DMS79 (cell line): ENCODE results near the gene ZBTB7A.
A peak's percentile ranks its signal among the peaks of the same experiment; 100 is the strongest.

Source experiments
- DNase-seq: peaks from one replicate; lab custom pipeline; 2025; lab: John Stamatoyannopoulos, UW

ZBTB7A gene

DNA sequence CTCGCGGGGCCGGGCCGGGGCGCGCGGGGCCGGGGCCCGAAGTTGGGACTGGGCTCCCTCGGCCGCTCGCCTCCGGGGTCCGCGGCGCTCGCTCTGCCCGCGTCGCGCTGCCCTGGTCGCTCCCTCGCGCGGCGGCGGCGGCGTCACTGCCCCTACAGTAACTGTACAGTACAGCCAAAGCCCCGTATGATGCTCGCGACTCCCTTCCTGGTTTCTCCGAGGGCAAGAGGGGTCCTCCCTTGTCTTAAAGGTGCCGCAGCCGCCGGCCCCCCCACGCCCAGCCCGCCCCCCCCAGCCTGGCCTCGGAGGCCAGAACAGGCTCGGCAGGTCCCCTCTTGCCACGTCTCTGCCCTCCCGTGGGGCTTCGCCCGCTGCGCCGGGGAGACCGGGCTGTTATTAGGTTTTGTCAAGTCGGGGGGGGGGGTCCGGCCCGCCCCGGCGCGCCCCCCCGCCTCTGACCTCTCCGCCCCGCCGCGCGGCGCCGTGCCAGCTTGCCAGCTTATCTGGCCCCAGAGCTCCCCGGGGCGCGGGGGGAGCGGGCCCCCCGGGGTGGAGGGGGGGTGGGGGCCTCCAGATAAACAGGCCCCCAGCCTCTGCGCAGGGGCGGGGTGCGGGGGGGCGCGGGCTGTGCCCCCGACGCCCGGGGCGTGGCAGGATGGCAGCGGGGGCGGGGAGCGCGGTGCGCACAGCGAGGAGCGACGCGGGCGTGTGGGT lies at the start of gene ZBTB7A:
TSS of gene ZBTB7A (minus strand) at position 218 of the 714 bp plus-strand sequence. CDS start 11,667 bp downstream, outside the sequence.
- DNase-seq, result peak; percentile 35

DNA sequence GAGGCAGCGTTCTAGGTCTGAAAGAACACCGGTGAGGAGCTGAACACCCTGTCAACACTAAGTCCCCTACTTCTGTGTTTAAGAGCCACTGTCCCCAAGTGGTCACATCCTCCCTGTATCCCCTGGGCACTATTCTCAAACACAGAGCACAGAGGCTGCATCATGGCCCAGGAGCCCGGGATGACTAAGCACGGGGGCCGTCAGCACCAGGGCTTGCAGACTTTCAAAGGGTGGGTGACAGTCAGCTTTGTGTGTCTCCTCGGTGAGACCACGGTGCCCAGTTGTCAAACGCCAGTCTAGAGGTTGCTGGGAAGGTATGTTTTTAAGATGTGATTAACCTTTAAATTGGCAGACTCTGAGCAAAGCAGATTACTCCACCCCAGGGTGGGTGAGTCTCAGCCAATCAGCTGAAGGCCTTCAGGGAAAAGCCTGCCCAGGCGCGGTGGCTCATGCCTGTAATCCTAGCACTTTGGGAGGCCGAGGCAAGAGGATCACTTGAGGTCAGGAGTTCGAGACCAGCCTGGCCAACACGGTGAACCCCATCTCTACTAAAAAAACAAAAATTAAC lies 49.2 kb upstream of the ZBTB7A start:
- DNase-seq, result no peak

DNA sequence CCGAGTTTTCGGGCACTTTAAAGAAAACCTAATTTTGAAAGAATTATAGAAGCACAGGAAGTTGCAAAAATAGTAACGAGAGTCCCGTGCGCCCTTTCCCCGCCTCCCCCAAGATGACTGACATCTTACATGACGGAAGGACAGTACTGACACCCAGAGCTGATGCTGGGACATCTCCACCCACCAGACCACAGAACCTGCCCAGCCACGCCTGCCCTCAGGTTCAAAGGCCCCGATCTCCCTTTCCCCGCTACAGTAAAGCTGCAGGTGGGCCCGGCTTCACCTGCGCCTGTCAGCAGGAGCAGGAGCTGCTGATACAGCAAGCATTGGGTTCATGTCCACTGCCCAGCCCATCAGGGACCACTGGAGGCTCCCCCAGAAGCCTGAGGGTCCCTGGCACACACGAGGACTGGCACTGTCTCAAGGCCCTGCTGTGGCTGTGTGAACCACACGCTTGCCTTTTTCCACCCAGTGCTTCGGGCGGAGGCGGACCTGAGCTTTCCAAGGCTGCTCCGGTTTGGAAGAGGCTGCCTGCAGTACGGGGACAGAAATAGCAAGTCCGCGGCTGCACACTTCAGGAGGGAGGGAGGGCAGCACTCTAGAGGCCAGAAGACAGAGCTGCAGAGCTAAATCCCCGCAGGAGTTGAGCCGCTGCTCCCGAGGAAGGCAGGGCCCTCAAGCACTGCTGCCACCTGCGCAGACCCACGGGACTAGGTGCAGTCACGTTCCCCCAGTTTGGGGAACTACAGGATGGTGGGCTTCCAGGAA lies 48.5 kb upstream of the ZBTB7A start:
- DNase-seq, result no peak

DNA sequence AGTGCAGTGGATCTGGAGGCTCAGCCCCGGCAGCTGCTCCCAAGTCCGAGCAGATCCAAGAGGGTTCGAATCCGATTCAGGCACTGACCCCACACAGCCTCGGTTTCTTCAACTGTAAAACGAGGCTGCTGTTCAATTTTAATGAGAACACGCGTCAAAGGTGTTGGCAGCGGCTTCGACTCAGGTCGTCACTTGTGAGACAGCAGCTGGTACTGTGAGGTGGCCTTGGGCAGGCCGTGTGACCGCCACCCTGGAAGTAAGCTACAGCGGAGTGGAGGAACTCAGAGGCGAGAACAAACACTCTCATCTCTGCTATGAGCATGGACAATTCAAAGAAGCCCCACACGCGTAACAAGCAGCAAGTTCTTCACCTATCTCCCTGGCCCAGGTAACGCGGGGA lies 47.5 kb upstream of the ZBTB7A start:
- DNase-seq, result no peak

DNA sequence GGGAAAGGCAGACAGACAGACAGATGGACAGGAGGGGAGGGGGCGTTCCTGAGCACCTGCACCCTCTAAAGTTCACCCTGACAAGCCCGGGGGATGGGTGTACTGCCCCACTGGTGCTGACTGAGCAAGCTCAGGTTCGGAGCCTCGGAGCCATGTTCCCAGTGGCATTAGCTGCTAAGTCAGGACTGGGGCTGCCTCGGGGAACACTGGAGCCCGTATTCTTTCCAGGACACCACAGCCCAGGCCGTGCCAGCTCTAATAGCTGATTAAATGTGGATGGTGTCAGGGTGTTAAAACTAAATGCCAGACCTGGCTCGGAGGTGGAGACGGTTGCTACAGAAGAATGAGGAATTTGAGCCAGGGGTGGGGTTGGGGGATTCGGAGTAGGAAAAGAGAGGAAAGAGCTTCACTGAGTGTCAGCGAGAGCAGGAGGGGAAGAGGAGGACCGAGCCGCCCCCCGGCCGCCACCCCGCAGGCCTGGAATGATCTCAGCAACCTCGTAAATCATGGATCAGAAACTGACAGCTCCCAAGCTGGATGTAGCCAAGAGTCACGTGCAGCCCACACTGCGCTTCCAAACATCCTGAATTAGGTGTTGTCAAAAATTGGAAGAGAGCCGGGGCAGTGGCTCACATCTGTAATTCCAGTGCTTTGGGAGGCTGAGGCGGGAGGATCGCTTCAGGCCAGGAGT lies 46.8 kb upstream of the ZBTB7A start:
- no peak for DNase-seq

DNA sequence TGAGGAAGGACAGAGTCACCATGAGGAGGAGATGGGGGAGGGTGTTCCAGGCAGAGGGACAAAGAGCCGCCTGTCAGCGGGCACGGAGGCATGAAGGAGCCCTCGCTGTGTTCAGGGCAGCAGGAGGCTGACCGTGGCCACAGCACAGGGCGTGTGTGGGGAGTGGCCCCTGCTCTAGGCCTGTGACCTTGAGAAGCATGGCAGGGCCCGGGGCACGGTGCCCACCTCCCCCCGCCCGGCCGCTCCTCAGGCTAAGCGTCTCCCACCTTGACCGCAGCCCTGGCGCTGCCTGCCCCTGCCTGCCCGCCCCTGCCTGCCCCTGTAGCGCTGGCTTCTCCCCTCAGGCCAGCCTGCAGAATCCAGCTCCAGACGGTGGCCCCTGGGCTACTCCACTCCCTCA lies 45.7 kb upstream of the ZBTB7A start:
- DNase-seq, result no peak

DNA sequence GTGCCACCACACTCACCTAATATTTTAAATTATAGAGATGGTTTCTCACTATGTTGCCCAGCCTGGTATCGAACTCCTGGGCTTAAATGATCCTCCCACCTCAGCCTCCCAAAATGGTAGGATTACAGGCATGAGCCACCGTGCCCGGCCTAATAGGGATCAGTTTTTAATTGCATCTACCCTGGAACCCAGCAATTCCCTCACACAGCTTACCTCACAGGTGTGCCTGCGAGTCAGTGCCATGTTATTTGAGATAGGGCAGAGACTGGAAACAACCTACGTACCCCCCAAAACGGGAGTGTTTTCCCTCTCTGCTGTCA lies 42.9 kb upstream of the ZBTB7A start:
- no peak for DNase-seq

DNA sequence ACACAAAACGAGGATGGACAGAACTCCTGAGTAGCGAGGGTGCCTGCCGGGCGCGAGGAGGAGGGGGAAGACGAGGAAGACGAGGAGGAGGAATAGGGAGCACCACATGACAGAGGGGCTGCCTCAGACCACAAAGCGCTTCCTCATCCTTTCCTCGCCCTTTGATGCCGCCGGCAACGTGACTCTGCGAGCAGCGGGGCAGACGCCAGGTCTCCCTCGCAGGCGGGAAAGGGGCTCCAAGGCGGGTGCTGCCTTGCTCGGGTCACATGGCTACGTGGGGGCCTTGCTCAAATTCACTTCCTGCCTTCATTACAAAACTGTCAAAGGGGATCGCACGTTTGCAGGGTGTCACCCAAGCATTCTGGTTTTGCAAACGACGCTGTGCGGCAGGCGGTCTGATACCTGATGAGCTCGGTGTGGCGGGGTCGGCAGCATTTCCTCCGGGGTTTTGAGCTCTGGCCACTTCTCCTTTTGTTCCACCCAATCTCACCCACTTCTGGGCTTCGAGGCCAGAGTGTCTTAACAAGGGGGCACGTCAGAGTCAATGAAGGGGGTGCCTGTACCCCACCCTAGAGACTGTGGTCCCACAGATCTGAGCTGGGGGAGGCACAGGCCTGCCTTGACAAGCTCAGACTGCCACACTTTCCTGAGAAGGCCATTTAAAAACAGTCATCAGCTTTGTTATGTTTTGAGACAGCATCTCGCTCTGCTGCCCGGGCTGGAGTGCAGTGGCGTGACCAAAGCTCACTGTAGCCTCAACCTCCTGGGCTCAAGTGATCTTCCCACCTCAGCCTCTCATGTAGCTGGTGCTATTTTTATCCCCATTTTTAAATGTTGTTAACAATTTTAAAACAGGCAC lies 42.3 kb upstream of the ZBTB7A start:
- DNase-seq, result no peak

DNA sequence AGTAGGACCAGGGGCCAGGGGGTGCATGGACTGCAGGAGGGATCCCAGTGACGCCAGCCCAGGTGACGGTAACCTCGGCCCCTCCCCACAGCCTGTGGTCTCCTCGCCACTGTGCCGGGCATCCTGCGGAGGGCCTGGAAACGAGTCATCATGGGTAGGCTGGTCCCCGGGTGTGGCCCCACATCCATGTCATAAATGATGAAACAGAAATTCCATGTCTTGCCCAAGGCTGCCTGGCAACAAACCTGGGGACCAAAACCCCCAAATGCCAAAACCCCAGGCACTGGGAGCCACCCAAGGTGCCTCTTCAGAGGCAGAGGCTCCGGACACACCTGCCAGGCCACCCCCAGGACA lies 36.4 kb upstream of the ZBTB7A start:
- no peak for DNase-seq

DNA sequence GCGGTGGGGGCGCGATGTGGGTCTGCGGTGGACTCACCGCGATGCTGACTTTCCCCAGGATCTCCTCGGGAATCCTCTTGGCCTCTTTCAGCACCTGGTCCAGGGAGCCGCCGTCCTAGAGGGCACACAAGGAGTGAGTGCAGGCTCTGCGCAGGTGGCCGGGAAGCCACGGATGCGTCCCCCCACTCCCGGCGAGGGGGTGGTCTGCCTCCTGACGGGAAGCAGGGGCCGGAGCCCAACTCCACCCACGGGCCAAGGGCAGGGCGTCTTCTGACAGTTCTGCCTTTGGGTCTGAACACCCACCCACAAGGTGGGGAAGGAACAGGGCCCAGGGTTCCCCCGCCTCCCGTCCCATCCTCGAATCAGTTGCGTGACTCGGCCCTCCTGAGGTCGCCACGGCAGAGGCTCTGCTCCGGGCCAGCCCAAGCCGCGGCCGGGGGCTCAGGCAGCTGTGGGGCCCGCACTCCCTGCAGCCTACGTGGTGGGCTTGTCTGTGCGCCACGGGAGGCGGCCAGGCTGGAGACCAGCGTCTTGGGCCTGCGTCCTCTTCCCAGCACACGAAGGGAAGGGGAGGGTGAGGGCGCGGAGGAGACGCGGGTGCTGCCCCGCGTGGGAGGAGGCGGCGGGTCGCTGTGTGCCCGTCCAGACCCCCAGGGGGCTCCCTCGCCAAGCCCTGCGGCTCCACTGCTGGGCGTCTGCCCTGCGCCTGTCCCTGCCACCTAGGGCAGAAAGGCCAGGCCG lies 35.8 kb upstream of the ZBTB7A start:
- no peak for DNase-seq

DNA sequence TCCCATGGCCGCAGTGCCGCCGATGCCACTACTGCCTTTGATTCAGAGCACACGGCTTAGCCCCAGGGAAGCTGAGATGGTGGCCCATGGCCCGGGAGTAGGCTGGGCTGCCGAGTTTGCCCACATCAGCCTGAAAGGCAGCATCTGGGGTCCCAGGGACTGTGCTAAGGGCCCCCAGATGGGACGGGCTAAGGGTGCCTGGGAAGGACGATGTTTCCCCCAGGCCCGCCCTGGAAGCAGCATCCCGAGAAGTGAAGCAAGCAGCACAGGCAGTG lies 34.7 kb upstream of the ZBTB7A start:
- no peak for DNase-seq

DNA sequence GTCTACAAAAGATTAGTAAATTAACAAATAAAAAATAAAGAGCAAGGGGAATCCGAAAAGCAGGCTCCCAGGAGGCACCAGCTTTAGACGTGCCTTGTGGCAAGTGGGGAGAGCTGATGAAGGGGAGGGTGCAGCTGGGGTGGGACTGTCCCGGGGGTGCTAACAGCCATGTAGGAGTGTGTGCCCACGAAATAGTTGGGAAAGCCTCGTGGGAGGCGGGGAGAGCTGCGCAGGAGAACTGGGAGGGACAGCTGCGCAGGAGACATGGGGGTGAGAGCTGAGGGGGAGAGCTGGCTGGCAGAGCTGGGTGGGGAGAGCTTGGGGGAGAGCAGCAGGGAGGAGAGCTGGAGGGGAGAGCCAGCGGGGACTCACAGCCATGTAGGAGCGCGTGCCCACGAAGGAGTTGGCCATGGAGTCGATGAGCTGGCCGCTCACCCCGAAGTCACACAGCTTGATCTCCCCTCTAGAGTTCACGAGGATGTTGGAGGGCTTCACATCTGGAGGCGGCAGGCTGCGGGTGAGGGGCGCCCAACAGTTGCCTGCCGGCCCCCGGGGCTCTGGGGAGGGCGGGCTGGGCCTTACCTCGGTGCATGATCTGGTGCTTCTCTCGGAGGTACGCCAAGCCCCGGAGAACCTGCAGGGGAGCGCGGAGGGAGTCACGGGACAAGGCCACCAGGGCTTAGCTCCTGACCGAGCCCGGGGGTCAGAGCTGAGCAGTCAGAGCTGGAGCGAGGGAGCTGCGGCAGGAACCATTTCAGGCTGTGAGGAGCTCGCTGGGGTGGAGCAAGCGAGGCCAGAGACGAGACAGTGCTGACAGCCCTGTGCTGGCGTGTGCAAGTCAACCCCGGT lies 34.2 kb upstream of the ZBTB7A start:
- DNase-seq, result no peak

DNA sequence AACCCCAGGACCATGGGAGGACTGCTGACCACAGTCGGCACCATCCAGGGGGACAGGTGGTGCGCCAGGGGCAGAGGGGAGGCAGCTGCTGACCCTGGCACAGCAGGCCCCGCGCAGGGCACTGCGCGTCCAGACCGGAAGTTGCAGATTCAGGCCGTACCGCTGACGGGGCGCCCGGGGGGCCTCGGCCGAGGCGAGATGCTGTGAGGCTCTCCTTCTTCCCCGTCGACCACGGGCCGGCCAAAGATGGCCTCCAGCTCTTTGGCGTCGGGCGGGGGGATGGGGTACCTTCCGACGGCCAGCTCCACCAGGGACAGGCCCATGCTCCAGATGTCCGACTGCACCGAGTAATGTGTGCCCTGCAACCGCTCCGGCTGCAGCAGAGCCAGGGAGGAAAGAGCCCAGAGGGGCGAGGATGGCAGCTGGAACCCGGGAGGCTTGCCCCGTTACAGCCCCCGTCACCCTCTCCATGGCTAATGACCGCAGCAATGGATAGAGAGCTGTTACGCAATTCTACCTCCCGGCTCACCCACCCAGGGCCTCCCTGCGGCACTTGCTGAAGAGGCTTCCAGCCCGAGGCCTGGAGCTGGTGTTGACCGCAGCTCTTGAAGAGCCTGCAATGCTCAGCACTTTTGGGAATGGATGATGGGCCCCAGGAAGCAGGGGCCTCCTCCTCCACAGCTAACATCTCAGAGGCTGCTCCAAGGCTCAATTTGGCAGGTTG lies 32.5 kb upstream of the ZBTB7A start:
- DNase-seq, result peak; percentile 21

DNA sequence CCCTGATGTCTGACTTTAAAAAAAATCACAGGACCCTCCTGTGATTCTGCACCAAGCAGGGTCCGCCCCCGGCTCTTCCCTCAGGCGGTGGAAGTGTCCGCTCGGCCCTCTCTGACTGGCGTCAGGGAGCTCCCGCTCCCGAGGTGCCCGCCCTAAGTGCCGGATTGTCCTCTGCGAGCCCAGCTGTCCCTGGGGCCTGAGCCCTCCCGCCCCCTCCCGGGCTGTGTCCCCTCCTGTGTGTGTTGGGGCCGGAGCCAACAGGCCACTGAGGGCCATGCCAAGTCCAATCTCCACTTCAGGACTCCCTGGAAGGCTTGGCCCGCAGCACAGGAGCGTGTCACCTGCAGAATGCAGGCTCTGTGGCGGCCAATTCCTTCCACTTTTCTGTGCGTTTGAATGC lies 31.8 kb upstream of the ZBTB7A start:
- DNase-seq, result no peak

DNA sequence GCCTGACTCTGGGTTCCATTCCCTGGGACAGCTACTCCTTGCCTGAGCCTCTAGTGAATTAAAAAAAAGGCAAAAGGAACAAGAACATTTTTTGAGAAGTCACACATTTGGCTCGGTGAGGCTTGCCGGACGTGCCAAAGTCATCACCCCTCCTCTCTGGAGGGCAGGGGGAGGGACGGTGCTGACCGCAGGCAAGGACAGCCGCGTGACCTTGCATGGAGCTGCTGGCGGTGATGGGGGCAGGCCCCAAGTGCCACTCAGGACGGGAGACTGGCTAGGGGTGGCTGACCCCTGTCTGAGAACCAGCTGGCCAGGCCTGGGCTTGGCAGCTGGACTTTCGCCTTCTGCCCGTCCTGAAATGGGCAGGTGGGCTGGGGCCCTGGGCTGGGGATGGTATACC lies 30.8 kb upstream of the ZBTB7A start:
- no peak for DNase-seq

DNA sequence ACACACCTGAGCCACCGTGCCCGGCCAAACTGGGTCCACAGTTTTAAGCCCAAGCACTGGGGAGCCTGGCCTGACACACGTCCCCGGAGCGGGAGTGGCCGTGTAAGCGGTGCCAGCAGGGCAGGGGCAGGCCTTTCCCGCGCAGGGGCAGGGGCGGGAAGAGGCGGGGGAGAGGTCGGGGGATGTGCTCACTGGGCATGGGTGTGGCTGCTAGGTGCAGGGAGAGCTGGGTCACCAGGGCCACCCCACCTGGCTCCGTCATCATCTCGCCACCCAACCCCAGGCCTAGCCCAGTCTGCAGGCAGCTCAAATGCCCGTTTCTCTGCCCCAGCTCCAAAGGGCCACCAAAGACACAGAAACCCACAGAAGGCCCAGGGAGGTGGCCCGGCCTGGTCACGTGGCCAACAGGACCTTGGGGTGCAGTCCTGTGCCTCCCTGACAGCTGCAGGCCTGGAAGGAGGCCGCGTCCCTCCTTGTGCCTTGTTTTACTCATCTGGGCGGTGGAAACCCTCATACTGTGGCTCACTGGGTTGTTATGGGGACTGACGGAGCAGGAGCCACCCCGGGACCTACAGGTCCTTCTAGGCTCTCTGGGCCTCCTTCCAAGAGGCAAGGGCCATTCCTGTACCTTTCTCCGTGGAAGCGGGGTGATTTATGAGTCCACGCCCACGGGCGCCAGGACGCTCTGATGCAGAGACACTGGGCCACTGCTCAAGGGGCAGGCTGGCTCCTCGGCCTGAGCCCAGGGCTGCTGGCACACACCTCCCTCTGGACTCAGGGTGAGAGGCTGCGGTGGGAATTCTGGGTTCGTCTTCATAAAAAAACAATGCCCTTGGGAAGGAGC lies 29.6 kb upstream of the ZBTB7A start:
- no peak for DNase-seq

DNA sequence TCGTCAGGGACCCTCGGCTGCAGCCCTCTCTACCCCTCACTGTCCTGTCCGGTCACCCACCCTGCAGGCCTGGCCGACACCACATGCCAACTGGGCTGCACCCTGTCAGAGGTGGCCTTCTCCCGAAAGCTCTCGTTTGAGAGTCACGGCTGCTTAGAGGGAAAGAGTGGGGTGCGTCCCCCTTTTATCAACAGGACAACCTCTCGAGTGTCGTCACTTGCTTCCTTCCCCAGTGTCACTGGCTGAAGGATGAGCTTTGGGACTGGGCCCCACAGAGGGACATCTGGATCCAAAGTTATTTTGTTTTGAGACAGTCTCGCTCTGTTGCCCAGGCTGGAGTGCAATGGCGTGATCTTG lies 28.8 kb upstream of the ZBTB7A start:
- no peak for DNase-seq

DNA sequence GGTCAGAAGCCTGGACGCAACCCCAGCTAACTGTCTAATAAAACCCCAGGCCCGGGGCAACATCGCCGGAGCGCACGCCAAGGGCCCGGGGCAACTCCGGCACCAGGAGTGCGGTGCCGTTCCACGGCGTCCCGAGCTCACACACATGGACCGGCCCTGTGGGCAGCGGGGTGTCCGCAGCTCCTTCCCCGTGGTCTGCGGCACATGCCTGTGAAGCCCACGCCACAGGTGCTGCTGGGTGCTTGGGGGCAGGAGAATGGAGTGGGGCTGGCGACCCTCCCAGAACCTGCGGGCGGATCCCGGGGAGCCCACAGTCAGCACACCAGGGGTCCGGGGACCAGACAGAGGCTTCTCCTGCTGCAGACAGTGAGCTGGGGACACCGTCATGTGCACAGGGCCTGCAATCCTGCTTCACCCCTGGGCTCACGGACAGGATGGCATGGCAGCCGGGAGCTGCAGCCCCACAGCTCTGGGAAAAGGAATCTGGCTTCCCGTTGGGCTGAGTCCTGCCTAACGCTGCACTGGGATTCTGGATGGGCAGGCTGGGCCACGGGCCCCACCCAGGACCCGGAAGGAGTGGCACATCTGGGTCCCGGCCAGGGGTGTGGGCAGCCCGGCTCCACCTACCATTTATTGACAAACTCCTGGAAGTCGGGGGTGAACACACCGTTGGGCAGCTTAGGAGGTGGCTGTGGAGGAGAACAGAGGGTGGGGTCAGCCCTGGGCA lies 28.2 kb upstream of the ZBTB7A start:
- no peak for DNase-seq
